ENCODE results near the gene NSUN3.

DNA sequence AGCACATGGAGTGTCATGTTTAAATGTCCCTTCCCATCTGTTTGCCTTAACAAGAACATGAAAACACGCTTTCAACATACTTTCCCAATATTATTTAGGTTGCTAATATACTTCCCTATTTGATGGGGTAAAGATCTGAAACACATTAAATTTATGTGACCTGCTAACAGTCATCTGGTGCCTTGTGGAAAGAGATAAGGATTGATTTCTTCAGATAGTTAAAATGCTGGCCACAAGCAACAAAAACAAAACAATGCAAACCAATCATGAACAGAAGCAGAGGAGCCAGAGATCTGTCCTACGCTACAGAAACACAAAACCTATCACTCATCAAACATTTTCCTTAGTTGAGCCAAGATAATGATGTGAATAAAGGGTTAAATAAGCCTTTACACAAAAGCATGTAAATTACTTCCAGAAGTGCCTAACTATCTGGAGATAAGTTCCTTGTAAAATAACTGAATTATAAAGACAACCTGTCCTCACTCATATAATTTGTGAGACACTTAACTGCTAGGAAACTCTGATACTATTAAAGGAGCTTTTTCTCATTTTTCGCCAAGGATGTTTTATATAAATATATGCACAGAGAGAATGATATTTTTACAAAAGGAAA is 109.9 kb downstream of the NSUN3 start:
- TF ChIP-seq, protein P1, sequence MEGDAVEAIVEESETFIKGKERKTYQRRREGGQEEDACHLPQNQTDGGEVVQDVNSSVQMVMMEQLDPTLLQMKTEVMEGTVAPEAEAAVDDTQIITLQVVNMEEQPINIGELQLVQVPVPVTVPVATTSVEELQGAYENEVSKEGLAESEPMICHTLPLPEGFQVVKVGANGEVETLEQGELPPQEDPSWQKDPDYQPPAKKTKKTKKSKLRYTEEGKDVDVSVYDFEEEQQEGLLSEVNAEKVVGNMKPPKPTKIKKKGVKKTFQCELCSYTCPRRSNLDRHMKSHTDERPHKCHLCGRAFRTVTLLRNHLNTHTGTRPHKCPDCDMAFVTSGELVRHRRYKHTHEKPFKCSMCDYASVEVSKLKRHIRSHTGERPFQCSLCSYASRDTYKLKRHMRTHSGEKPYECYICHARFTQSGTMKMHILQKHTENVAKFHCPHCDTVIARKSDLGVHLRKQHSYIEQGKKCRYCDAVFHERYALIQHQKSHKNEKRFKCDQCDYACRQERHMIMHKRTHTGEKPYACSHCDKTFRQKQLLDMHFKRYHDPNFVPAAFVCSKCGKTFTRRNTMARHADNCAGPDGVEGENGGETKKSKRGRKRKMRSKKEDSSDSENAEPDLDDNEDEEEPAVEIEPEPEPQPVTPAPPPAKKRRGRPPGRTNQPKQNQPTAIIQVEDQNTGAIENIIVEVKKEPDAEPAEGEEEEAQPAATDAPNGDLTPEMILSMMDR (IDR thresholded peaks at IDR 0.05; ENCODE audit: insufficient read depth, low read length, poor library complexity, severe bottlenecking) = no peak
- no peak for TF ChIP-seq EZH2phosphoT487 (conservative IDR thresholded peaks at IDR 0.05; ENCODE audit: low read length)
